ENCODE results near the gene NMBR. TPM values are rescaled to one million over a fixed set of nuclear protein-coding genes. Genes with fewer than 3 reads are reported as not detected.

NMBR gene
- total RNA-seq, 1 experiment from 2014 or later = not detected

GRCh38 chr6:142171351-142171750, 24.4 kb upstream of the NMBR start:
- DNase-seq (ENCODE audit: low spot score) = no peak
- Histone ChIP-seq H3K27ac (ENCODE audit: low read depth, low read length, poor library complexity, severe bottlenecking) (no peak overlapping the region), H3K27me3 (replicated peaks; ENCODE audit: insufficient read depth, low read depth, low read length, poor library complexity) (no peaks in the 10 kb centered on the region), H3K4me3 (ENCODE audit: low read depth, low read length, poor library complexity, severe bottlenecking) (no peak overlapping the region), H3K4me1 (ENCODE audit: insufficient read depth, low read length, poor library complexity, severe bottlenecking) (no peaks in the 10 kb centered on the region), H3K9me3 (ENCODE audit: low read depth, low read length, poor library complexity, severe bottlenecking) (no peaks in the 10 kb centered on the region), H3K36me3 (ENCODE audit: insufficient read depth, low read length, poor library complexity, severe bottlenecking) (peaks cover 37% of the 10 kb centered on the region)
- ChIA-PET POLR2A (ENCODE audit: low non-redundant PET) (no interaction called here), CTCF (no interaction called here)
- intact Hi-C loops (cut with micrococcal nuclease; ENCODE audit: unreplicated experiment) = no loop called here
- TF ChIP-seq, protein P1, sequence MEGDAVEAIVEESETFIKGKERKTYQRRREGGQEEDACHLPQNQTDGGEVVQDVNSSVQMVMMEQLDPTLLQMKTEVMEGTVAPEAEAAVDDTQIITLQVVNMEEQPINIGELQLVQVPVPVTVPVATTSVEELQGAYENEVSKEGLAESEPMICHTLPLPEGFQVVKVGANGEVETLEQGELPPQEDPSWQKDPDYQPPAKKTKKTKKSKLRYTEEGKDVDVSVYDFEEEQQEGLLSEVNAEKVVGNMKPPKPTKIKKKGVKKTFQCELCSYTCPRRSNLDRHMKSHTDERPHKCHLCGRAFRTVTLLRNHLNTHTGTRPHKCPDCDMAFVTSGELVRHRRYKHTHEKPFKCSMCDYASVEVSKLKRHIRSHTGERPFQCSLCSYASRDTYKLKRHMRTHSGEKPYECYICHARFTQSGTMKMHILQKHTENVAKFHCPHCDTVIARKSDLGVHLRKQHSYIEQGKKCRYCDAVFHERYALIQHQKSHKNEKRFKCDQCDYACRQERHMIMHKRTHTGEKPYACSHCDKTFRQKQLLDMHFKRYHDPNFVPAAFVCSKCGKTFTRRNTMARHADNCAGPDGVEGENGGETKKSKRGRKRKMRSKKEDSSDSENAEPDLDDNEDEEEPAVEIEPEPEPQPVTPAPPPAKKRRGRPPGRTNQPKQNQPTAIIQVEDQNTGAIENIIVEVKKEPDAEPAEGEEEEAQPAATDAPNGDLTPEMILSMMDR (conservative IDR thresholded peaks at IDR 0.05; ENCODE audit: low read depth, low read length) = no peak
- TF ChIP-seq EZH2 (IDR thresholded peaks at IDR 0.05; ENCODE audit: borderline replicate concordance, low read depth, low read length, poor library complexity, severe bottlenecking) = no peak
- no TSS peak for BruUV-seq (replicated peaks)

GRCh38 chr6:142167486-142167885, 20.6 kb upstream of the NMBR start:
- Histone ChIP-seq H3K36me3 (ENCODE audit: insufficient read depth, low read length, poor library complexity, severe bottlenecking) (peaks cover 26% of the 10 kb centered on the region), H3K27ac (ENCODE audit: low read depth, low read length, poor library complexity, severe bottlenecking) (no peak overlapping the region), H3K27me3 (replicated peaks; ENCODE audit: insufficient read depth, low read depth, low read length, poor library complexity) (no peaks in the 10 kb centered on the region), H3K4me1 (ENCODE audit: insufficient read depth, low read length, poor library complexity, severe bottlenecking) (no peaks in the 10 kb centered on the region), H3K4me3 (ENCODE audit: low read depth, low read length, poor library complexity, severe bottlenecking) (no peak overlapping the region), H3K9me3 (ENCODE audit: low read depth, low read length, poor library complexity, severe bottlenecking) (no peaks in the 10 kb centered on the region)
- CTCF ChIA-PET = no interaction called here
- DNase-seq (ENCODE audit: low spot score) = no peak
- intact Hi-C loops (cut with micrococcal nuclease; ENCODE audit: unreplicated experiment) = no loop called here
- BruUV-seq (replicated peaks) = no TSS peak
- TF ChIP-seq, protein P1 (conservative IDR thresholded peaks at IDR 0.05; ENCODE audit: low read depth, low read length) = no peak
- no peak for TF ChIP-seq EZH2 (IDR thresholded peaks at IDR 0.05; ENCODE audit: borderline replicate concordance, low read depth, low read length, poor library complexity, severe bottlenecking)
- POLR2A ChIA-PET (ENCODE audit: low non-redundant PET) = no interaction called here

- POLR2A ChIA-PET (ENCODE audit: low non-redundant PET) = no interaction called here
- H3K27me3 ChIP-seq (replicated peaks; ENCODE audit: insufficient read depth, low read depth, low read length, poor library complexity) = no peaks in the 10 kb centered on the region
- H3K9me3 ChIP-seq (ENCODE audit: low read depth, low read length, poor library complexity, severe bottlenecking) = no peaks in the 10 kb centered on the region
- intact Hi-C loops (cut with micrococcal nuclease; ENCODE audit: unreplicated experiment) = no loop called here
- H3K4me3 ChIP-seq (ENCODE audit: low read depth, low read length, poor library complexity, severe bottlenecking) = no peak overlapping the region
- H3K4me1 ChIP-seq (ENCODE audit: insufficient read depth, low read length, poor library complexity, severe bottlenecking) = no peaks in the 10 kb centered on the region
- no peak for DNase-seq (ENCODE audit: low spot score)
- no peak for TF ChIP-seq EZH2 (IDR thresholded peaks at IDR 0.05; ENCODE audit: borderline replicate concordance, low read depth, low read length, poor library complexity, severe bottlenecking)
- TF ChIP-seq, protein P1 (conservative IDR thresholded peaks at IDR 0.05; ENCODE audit: low read depth, low read length) = no peak
- CTCF ChIA-PET = no interaction called here
- BruUV-seq (replicated peaks) = no TSS peak
- H3K36me3 ChIP-seq (ENCODE audit: insufficient read depth, low read length, poor library complexity, severe bottlenecking) = peaks cover 23% of the 10 kb centered on the region
- no peak overlapping the region for H3K27ac ChIP-seq (ENCODE audit: low read depth, low read length, poor library complexity, severe bottlenecking)
These were observed 20.1 kb upstream of the NMBR start for GRCh38 chr6:142167071-142167470.
